HG02973 (cell line): Measurements from ENCODE around the gene PDE9A.

ENCODE experiments used
- ATAC-seq: cut with Tn5 transposase; IDR thresholded peaks from one replicate; pipeline ENCODE4 v1.9.1; 2021; ENCODE audit warnings: moderate library complexity; ENCODE audit not compliant: unreplicated experiment

The PDE9A gene

DNA sequence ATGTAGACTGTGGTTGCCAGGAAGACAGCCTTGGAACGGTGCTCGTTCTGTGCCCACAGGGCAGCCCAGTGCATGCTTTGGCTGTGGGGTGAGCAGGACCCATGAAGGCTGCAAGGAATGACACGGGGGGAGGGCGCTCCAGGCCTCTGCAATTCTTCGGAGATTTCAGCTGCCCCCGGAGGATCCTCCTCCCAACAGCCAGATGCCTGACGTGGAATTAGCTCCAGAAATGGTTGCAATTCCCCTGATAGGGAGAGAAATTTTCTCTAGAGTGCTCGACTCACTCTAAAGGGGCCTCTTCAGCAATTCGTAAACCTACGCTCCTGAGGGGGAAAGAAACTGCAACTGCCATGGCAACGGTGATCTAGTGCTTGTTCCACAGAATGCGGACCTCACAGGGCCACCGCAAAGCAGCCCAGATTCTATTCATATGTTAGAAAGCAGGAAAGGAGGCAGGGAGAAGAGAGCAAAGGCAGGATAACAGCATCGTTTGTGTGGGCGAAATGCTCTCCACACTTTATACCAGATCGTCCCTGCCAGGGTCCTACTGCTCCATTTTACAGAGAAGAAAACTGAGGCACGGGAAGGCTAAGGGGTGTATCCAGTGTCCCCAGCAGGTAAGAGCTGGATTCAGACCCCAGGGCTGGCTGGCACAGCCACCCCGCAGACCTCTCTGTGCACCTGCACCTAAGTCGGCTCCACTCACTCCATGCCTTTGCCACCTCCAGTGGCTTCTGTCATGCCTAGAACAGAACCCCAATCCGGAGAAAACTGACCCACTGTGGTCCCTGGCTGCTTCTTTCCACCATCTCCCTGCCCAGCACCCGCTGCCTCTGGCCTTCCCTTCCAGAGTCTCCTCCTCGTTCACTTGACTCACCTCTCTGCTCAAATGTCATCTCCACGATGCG is 11.9 kb upstream of the PDE9A start:
- no peak for ATAC-seq

DNA sequence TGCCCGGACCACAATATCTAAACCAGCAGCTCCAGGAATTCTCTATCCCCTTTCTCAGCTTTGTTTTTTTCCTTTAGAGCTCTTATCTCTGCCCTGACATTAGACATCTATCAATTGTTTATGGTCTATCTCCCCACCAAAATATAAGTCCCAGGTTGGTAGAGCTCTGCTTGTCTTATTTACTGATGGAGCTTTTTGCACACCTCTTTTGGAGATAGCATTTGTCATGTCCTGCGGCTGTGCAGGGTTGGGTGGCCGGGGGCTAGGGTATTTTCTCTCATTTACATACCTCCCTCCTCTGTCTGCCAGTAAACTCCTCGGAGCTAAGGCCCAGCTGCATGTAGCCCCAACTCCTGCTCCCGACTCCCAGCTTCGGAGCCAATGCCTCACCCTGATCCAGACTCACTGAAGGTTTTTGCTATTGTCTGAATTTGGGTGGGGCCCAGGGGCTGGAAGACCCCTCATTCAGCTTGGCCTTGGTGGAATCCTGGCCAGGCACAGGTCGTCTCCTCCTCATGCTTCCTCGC is 11.1 kb upstream of the PDE9A start:
- no peak for ATAC-seq

DNA sequence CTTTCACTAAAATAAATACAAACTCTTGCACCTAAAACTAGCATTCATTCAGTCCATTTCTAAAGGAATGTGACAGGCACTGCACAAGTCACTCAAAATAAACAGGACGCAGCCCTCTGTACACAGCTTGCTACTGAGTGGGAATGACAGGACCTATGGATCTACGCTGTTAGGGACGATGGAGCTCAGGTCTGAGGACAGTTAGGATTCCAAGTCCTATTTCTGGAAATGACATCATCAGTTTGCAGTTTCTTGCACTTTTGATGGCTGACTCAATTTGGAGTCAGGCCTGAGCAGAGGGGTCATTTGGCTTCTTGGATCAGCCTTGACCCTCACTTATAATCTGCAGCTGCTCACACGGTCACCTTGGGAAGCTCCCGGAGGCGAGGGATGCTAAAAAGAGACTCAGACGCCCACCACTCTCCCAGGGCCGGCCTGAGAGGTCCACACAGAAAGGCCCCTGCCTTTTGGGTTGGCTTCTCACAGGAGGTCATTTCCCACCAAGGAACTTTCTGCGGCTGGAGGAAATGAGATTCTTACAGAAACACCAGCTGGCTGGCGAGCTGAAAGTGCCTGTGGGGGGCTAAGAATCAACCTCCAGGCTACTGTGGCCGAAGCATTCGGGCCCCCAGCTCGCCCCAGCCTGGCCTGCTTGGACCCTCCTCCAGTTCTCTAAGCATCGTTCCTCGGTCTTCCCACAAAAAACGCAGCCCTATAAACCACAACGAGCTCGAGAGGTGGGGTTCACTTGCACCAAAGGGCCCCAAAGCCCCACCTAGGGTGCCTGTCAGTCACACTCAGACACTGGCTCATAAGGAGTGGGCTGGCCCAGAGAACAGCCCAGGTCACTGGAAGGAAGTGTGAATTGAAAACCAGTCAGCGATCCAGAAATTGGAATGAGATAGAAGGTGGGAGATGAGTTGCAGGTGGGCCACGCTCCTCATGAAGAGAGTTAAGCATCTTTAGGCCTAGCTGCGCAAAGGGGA is 8.9 kb upstream of the PDE9A start:
- ATAC-seq, result no peak

DNA sequence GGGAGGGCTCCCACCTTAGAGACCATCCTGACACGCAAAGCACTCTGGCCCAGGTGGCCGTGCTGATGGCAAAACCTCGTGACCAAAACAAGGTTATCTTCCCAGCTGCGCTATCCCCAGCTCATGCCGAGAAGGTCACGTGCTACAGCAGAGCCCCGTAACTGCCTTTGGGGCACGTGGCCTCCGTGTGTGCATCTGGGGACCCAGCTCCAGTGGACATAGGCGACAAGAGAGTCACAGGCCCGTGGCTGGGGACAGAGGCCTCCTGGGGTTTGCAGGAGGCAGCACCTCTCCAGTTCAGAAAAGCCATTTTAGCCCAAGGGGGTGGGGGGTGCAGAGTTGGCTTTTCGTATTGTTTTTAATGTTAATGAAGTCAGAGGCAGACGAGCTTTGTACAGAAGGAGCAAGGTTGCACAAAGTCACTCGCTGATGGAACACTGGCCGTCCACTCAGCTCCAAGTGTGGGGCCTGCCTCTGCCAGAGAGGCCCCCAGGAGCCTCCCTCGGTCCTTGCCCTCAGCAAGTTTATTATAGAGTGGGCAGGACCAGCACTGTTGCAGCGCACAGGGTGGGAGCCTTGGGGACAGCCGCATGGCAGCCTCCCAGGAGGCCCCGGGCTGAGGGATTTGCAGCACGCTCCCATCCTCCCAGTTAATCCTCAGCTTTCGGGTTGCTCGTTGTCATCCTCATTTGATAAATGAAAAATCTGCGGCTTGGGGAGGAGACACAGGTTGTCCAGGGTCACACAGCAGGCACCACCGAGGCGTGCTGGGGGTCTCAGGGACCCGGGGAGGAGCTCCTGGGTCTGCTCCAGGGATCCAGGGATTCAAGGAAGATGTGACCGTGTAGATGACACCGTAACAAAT is 8.0 kb upstream of the PDE9A start:
- no peak for ATAC-seq

DNA sequence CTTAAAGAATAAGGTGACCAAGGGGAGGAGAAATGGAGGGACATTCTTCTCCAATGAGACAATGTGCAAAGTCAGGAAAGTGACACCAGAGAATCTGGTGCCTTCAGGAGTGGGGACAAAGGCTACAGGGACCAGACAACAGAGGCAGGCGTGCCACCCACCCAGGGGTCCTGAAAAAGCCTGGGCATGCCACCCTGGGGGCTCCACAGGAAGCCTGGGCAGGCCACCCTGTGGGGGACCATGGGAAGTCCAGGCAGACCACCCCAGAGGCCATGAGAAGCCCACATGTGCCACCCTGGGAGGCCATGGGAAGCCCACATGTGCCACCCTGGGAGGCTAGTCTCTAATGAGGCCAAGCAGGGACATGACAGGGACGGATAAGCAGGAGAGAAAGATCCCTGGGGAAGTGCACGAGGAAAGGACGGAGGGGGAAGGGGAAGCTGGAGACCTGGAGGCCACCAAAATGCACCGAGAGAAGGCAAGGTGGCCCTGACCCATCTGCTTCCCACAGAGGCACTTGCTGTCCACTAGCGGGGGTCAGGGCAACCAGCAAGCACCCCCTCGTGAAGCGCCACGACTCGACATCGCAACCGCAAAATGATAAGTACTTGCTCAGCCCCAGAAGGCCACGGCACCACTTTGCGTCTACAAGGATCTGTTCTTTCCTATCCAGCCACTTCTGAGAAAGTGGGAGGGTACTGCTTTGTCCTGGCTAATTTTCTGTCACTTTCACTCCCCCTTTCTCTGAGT is 7.2 kb upstream of the PDE9A start:
- no peak for ATAC-seq

DNA sequence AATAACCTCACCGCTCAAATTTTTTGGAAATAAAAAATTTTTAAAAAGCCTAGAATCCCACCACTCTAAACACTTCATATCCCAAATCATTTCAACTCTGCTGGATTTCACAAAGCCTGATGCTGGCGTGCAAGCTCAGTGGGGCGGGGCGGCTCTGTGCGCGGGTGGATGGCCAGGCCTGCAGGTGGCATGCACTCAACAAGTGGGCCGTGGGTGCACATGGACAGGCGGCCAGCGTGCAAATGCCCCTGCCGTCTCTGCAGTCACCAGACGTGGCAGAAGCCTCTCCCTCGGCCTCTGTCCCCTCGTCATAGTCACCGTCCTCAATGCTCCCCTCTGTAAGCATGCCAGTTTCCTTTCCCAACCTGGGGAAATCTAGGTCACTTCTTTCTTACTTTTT is 6.6 kb upstream of the PDE9A start:
- no peak for ATAC-seq

DNA sequence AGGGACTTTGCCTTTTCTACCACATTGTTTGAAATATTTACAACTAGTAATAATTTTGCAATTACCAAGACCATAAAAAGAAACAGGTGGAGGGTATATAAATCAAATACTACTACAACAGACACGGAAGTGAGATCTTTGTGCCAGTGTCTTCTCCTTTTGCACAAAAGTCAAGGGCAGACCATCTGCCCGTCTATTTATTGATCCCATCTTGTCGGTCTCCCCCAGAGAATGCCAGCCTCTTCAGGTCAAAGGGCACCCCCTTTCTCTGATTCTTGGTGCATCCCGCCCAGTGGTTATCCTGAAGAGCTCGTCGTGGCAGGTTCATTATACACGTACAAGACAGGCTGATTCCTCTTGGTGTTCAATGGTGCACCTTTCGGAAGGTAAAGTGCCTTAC is 4.8 kb upstream of the PDE9A start:
- ATAC-seq, result no peak

DNA sequence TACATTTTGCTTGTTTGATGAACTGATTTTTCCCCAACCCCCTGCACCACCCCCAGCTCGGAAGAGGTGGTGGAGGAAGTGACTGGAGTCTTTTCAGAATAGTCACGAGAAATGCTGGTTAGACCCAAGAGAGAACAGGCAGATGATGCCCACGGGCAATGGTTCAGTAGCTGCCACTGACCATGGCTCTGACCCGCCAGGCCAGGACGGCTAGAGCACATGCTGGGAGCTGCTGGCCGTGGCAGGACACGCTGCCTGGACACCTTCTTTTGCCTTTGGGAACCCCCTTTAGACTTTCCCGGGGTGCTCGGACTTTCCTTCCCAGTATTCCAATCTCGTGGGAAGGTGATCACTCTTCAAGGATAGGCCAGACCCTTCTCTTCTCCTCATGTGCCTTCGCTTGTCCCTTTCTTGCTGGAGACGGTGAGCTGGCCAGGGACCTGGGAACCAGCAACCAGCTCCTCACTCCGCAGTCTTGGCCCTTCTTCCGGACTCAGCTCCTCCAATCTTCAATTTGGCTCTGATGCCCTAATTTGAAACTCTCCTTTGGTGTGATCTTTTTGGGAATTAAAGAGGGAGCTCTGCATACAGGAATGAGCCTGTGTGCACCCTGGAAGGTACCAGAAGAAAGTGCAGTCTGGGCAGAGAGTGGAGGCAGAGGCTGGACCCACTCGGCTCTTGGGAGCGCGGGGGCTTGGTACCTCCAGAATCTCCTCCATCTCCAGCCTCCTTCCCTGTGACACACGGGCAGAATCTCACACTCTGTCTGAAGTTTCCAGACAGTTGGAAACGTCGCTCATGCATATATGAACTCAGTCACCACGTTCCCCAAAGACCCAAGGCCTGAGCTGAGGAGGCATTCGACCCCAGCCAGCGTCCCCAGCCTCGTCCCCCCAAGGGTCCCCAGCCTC is 4.0 kb upstream of the PDE9A start:
- no peak for ATAC-seq

DNA sequence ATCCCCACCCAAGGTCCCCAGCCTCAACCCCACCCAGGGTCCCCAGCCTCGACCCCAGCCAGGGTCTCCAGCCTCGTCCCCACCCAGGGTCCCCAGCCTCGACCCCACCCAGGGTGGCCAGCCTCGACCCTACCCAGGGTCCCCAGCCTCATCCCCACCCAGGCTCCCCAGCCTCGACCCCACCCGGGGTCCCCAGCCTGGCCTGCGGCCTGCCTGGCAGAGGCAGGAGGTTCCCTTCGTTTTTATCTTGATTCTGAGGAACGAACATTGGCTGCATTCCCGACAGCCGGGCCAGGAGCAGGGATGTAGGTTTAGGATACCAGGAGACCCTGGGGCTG is 3.4 kb upstream of the PDE9A start:
- ATAC-seq, result no peak

DNA sequence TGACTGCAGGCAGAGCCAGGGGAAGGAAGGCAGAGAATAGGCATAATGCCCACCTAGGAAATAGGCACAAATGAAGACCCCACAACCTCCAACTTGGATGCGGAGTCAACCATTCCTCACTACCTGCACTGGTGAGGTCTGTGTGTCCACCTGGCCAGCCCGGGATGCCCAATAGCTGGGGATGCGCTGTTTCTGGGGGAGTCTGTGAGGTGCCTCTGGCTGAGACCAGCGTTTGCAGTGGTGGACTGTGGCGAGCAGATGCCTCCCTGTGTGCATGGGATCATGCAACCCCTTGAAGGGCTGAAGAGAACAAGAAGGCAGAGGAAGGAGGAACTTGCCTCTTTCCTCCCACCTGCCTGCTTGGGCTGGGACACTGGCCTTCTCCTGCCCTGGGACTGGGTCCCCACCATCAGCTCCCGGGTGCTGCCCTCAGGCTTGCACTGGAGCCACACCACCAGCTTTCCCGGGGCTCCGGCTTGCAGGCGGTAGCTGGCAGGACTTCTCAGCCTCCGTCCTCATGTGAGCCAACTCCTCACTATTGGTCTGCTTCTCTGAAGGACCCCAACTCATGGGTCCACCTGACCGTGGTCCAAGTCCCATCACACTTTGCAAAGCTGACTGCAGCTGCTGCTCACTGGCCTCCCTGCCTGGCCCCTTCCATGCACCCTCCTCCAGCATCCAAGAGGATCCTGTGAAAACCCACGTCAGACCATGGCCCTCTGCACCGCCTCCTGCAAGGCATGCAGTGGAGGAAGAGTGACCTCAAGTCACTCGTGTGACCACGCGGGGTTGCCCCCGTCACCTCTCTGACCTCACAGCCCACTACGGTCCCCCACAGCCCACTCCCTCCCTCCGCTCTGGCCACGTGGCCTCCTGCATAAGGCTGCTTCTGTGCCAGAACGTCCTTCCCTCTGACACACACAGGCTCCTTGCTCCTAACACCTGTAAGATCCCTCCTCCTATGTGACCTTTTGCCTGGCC is 2.7 kb upstream of the PDE9A start:
- ATAC-seq, result no peak

DNA sequence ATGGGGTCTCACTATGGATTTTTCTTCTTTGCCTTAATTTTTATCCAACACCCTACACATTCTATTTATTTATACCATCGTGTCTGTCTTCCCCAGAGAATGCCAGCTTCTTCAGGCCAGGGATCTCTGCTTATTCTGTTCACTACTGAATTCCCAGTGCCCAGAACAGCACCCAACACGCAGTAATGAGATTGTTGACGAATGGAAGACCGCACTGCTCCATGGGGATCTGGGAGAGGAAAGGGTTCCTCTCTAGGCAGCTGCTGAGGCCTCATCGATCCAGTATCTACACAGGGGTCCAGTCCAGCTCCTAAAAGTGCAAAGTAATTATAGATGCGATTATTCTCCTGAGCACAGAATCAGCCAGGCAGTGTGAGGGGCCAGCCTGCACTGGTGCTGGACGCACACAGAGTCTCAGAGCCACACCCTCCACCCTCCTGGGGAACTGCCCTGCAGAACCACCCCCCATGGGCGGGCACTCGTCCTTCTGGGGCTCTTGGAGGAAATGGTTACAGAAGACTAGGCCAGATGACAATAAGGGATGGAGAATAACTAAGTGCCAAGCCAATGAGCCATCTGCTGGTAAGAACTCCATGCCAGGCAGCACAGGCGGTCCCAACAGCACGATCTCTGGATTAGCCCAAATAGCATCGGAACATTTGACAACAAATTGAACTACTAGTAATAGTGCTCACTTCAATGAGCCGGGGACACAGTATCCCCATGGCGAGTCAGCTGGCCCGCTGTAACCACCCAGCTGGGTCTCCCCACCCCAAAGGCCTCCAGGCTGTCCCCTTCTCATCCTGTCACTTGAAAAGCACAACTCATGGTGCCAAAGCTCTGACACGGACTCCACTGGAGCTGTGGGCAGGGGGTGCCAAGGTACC is 1.7 kb upstream of the PDE9A start:
- ATAC-seq, result no peak

DNA sequence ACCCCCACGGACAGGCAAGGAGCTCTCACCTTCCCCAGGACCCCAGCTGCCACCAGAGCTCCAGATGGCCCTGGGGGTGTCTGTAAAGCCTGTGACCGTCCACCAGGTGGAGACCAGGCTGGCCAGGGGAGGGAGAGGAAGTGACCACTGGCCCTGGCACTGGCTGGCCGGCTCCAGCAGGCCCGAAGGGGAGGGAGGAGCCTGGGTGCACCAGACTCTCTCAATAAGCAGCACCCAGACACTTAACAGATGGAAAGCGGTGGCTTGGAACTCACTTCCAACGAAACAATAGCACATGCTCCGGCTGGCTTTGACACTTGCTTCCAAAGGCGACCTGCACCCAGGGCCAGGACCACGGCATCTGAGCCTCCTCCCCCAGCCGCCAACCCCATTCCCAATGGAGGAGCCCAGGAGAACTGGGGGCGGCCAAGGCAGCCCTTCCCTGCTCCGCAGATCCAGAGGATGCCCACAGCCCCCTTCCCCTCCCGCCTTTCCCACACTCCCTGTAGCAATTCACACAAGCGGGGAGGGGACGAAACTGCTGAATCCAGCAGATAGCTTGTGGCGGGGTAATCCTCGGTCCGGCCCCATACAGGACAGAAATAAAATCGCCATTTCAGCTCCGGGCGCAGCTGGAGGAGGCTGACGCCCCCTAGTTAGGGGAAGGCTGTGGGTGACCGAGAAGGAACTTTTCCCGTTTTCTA is 742 bp upstream of the PDE9A start:
- ATAC-seq, result no peak

DNA sequence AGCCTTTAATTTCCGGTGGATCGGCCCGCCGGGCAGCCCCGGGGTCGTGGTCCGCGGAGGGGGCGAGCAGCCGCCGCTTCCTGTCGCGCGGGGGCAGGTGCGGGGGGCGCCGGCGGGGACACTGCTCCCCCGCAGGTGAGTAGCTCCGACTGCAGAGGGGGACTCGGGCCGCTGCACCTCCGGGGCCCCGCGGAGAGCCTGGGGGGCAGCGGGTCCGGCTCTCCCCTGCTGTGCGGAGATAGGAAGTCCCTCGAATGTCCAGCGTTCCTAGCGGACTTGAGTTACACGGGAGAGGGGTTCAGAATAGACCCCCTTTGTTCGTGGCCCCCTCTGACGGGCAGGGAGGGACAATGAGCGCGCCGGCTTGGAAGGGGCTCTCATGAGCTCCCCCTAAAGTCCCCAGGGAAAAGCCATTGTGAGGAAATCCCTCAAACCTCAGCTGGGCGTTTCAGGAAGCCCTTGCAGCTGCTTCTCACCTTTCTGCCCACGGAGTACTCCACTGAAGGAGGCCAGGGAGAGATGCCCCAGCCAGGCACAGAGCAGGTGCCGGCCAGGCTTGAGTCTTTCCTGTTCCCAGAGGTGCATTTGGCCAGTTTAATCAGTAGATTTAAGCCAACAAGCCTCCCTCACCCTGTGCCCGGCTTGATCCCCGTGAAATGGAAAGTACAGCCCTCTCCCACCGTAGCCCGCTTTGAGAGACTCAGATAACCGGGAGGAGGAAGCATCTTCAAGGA is 925 bp downstream of the PDE9A start:
- no peak for ATAC-seq

DNA sequence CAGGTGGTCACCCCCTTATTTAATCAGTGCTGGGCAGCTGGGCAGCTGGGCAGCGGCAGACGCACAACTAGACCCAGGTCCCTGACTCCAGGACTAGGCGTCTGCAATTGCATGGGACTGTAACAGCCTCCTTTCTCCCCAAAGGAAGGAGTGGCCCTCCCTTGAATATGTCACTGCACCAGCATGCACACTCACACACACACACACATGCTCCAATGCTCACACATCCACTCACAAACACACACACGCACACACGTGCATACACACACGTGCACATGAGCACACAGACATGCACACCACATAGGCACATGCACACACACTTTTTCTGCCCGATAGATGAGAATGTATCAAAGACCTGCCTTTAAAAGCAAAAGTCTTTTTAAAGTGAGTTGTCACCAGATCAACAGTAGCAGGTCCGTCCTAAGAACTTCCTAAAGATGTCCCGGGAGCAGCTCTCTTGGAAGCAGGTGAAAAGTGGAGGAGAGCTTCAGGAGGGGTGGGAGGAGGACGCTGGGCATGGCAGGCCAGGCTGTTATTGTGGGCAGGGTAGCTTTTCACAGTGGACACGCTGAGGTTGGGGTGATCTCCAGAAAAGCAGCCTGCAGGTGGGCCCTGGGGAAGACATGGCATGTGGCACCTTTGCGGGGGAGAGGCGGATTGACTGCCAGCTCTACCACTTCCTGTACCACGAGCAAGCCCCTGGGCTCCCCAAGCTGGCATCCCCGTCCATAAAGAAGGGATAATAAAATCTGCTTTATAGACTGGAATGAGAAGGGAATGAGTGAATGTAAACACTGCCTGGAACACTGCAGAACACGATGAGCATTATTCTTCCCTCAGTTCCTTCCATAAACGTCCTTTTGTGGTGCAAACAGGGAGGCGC is 1.7 kb downstream of the PDE9A start:
- ATAC-seq, result no peak
